ENCODE measurements around the gene LMAN2. TPM values are rescaled to one million over a fixed set of nuclear protein-coding genes. Genes with fewer than 3 reads are reported as not detected.

LMAN2 gene
- total RNA-seq, 1 donor from 2014 or later: 103 TPM

- H3K27me3 Mint-ChIP-seq (ENCODE audit: low read depth, unreplicated experiment): peaks cover 12% of the 10 kb centered on the region
- peaks cover 2% of the 10 kb centered on the region for H3K36me3 Mint-ChIP-seq (ENCODE audit: low read depth, unreplicated experiment)
- H3K4me3 ChIP-seq (ENCODE audit: insufficient read depth, low read depth, low read length): no peak overlapping the region
- FAIRE-seq (no peak), DNase-seq (ENCODE audit: low read depth) (no peak)
- H3K4me1 Mint-ChIP-seq (ENCODE audit: low read depth, unreplicated experiment): peaks cover 27% of the 10 kb centered on the region
- TF ChIP-seq EZH2 (IDR thresholded peaks at IDR 0.05; ENCODE audit: insufficient read depth, low read length) (no peak), CTCF (IDR thresholded peaks at IDR 0.05; ENCODE audit: insufficient read depth, low read depth, low read length) (no peak)
- peaks cover 6% of the 10 kb centered on the region for H3K9me3 Mint-ChIP-seq (ENCODE audit: unreplicated experiment)
- no peak overlapping the region for H3K4me2 ChIP-seq (ENCODE audit: low read length)
- no peak overlapping the region for H3K27ac Mint-ChIP-seq (ENCODE audit: unreplicated experiment)
- H3K9ac ChIP-seq (ENCODE audit: low read length): no peak overlapping the region
- no peaks in the 10 kb centered on the region for H3K9me3 ChIP-seq (ENCODE audit: insufficient read depth, low read depth, low read length)
- H3K4me3 Mint-ChIP-seq (ENCODE audit: unreplicated experiment): no peak overlapping the region
- H3K36me3 ChIP-seq (ENCODE audit: insufficient read depth, low read length): peaks cover 4% of the 10 kb centered on the region
- H4K20me1 ChIP-seq (ENCODE audit: insufficient read depth, low read length): peaks cover 14% of the 10 kb centered on the region
- H3K27me3 ChIP-seq (ENCODE audit: insufficient read depth, low read length): no peaks in the 10 kb centered on the region
- peaks cover 26% of the 10 kb centered on the region for H3K4me1 ChIP-seq (ENCODE audit: insufficient read depth, low read length)
- H2AFZ ChIP-seq (ENCODE audit: low read depth, low read length): no peak overlapping the region
- H3K27ac ChIP-seq (ENCODE audit: low read depth, low read length): no peak overlapping the region
- H3K79me2 ChIP-seq (ENCODE audit: insufficient read depth, low read length): peaks cover 21% of the 10 kb centered on the region
Observed at GRCh38 chr5:177354256-177354655, 2.8 kb upstream of the LMAN2 start.

- H3K4me3 ChIP-seq (ENCODE audit: insufficient read depth, low read depth, low read length): no peak overlapping the region
- FAIRE-seq (no peak), DNase-seq (ENCODE audit: low read depth) (no peak)
- no peak overlapping the region for H3K4me2 ChIP-seq (ENCODE audit: low read length)
- TF ChIP-seq CTCF (IDR thresholded peaks at IDR 0.05; ENCODE audit: insufficient read depth, low read depth, low read length): no peak
- no peak for TF ChIP-seq EZH2 (IDR thresholded peaks at IDR 0.05; ENCODE audit: insufficient read depth, low read length)
- H3K27me3 Mint-ChIP-seq (ENCODE audit: low read depth, unreplicated experiment): peaks cover 5% of the 10 kb centered on the region
- no peak overlapping the region for H3K27ac ChIP-seq (ENCODE audit: low read depth, low read length)
- no peaks in the 10 kb centered on the region for H3K27me3 ChIP-seq (ENCODE audit: insufficient read depth, low read length)
- H3K4me1 ChIP-seq (ENCODE audit: insufficient read depth, low read length): peaks cover 25% of the 10 kb centered on the region
- peaks cover 21% of the 10 kb centered on the region for H4K20me1 ChIP-seq (ENCODE audit: insufficient read depth, low read length)
- peaks cover 32% of the 10 kb centered on the region for H3K79me2 ChIP-seq (ENCODE audit: insufficient read depth, low read length)
- H3K4me1 Mint-ChIP-seq (ENCODE audit: low read depth, unreplicated experiment): peaks cover 29% of the 10 kb centered on the region
- H3K9me3 ChIP-seq (ENCODE audit: insufficient read depth, low read depth, low read length): no peaks in the 10 kb centered on the region
- H2AFZ ChIP-seq (ENCODE audit: low read depth, low read length): no peak overlapping the region
- H3K36me3 Mint-ChIP-seq (ENCODE audit: low read depth, unreplicated experiment): peaks cover 2% of the 10 kb centered on the region
- H3K27ac Mint-ChIP-seq (ENCODE audit: unreplicated experiment): peak overlapping the region; percentile 47
- H3K9me3 Mint-ChIP-seq (ENCODE audit: unreplicated experiment): peaks cover 6% of the 10 kb centered on the region
- H3K36me3 ChIP-seq (ENCODE audit: insufficient read depth, low read length): peaks cover 7% of the 10 kb centered on the region
- no peak overlapping the region for H3K9ac ChIP-seq (ENCODE audit: low read length)
- H3K4me3 Mint-ChIP-seq (ENCODE audit: unreplicated experiment): peak overlapping the region; percentile 45
Observed at GRCh38 chr5:177353093-177353492, 1.6 kb upstream of the LMAN2 start.

- Histone ChIP-seq H3K9ac (ENCODE audit: low read length) (peak overlapping the region; percentile 93), H3K9me3 (ENCODE audit: insufficient read depth, low read depth, low read length) (no peaks in the 10 kb centered on the region), H3K27me3 (ENCODE audit: insufficient read depth, low read length) (no peaks in the 10 kb centered on the region), H3K27ac (ENCODE audit: low read depth, low read length) (peak overlapping the region; percentile 96), H3K4me3 (ENCODE audit: insufficient read depth, low read depth, low read length) (peak overlapping the region; percentile 90), H3K79me2 (ENCODE audit: insufficient read depth, low read length) (peaks cover 54% of the 10 kb centered on the region), H3K36me3 (ENCODE audit: insufficient read depth, low read length) (peaks cover 17% of the 10 kb centered on the region), H3K4me1 (ENCODE audit: insufficient read depth, low read length) (peaks cover 18% of the 10 kb centered on the region), H3K4me2 (ENCODE audit: low read length) (peak overlapping the region; percentile 93), H4K20me1 (ENCODE audit: insufficient read depth, low read length) (peaks cover 41% of the 10 kb centered on the region), H2AFZ (ENCODE audit: low read depth, low read length) (peak overlapping the region; percentile 88)
- peaks cover 6% of the 10 kb centered on the region for H3K9me3 Mint-ChIP-seq (ENCODE audit: unreplicated experiment)
- peak overlapping the region; percentile 98 for H3K27ac Mint-ChIP-seq (ENCODE audit: unreplicated experiment)
- H3K4me3 Mint-ChIP-seq (ENCODE audit: unreplicated experiment): peak overlapping the region; percentile 98
- peaks cover 21% of the 10 kb centered on the region for H3K4me1 Mint-ChIP-seq (ENCODE audit: low read depth, unreplicated experiment)
- H3K27me3 Mint-ChIP-seq (ENCODE audit: low read depth, unreplicated experiment): peaks cover 5% of the 10 kb centered on the region
- TF ChIP-seq EZH2 (IDR thresholded peaks at IDR 0.05; ENCODE audit: insufficient read depth, low read length): no peak
- TF ChIP-seq CTCF (IDR thresholded peaks at IDR 0.05; ENCODE audit: insufficient read depth, low read depth, low read length): no peak
- DNase-seq (ENCODE audit: low read depth): no peak
- H3K36me3 Mint-ChIP-seq (ENCODE audit: low read depth, unreplicated experiment): peaks cover 2% of the 10 kb centered on the region
- FAIRE-seq: no peak
Observed at GRCh38 chr5:177350776-177351391, 584 bp downstream of the LMAN2 start.

Measured in astrocyte (in vitro differentiated cells and primary cell).